ENCODE results near the gene SRCIN1.

DNA sequence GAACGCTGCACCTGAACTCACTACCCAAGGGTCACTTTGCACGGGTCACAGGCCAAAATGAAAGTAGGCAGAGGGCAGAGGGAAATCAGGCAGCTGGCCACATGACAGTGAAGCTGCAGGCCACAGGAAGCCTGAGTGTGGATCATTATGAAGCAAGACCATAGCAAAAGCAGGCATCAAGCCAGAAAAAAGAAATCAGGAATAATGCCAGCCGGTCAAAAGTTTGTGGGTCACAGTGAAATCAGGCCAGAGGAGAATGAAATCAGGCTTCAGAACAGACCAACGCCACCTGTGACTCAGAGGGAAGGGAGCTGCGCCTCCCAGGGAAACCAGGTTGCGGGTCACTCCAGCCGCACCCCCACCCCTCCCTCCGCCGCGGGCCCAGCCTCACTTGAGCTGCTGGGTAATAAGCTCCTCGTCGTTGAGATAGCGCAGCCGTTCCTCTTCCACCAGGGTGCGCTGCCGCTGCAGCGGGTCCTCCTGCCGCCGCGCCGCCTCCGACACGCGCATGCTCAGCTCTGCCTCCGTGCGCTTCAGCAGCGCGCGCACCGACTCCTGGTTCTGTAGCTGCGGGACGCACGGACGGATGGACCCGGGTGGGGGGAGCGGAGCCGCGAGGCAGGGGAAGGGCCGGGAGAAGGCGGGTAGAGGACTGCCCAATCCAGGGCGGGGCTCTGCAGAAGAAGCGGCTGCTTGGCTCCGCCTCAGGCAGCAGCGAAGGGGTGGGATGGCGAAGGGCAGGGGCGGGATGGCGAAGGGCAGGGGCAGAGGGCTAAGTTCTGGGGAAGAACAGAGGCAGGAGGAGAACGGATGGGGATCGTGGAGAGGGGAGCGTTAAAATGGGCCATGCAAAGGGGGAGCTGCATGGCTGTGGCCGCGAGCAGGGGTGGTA is 47.7 kb downstream of the SRCIN1 start:
- TF ChIP-seq CTCF (IDR thresholded peaks at IDR 0.05 in 4 of 5, conservative IDR thresholded peaks at IDR 0.05 in 1 of 5) (peak; percentile 79 to 96 (median 92)), POLR2A (IDR thresholded peaks at IDR 0.05) (peak in 1 of 2 donors; percentile 8)

All from gastrocnemius medialis (tissue), 4 donors.